GM12878 (cell line): ENCODE results near the gene PSMB9. TPM values are rescaled to one million over a fixed set of nuclear protein-coding genes. Genes with fewer than 3 reads are reported as not detected.
A peak's percentile ranks its signal among the peaks of the same experiment; 100 is the strongest.

Experiments
- ATAC-seq: fragments of 200-7000 bp; cut with Tn5 transposase; 3 replicates; pipeline ENCODE4 v1.9.1; 2020; ENCODE audit warnings: mild to moderate bottlenecking, moderate library complexity
- BruUV-seq: library from RNA; stranded (reverse); fragments of 400-500 nt; replicated peaks from 2 replicates; lab custom pipeline; 2021; lab: Mats Ljungman, UMichigan
- CTCF ChIA-PET: fragments of 300-600 bp; sonication (Branson Sonifier 250); formaldehyde crosslinking; extraction: SDS; loops from one replicate; lab custom pipeline; 2021; ENCODE audit warnings: inconsistent platforms; lab: Yijun Ruan, JAX
- POLR2A ChIA-PET: fragments of 350-600 bp; formaldehyde crosslinking; extraction: SDS; loops from one replicate; lab custom pipeline; 2021; ENCODE audit warnings: inconsistent platforms; lab: Charles Lee
- RAD21 ChIA-PET: fragments of 300-600 bp; sonication (Branson Sonifier 250); formaldehyde crosslinking; loops from one replicate; lab custom pipeline; 2023; ENCODE audit warnings: antibody characterized with exemption; ENCODE audit not compliant: unreplicated experiment; lab: Charles Lee
- SMC1A ChIA-PET: fragments of 300-600 bp; sonication (Branson Sonifier 250); formaldehyde crosslinking; loops from one replicate; lab custom pipeline; 2023; ENCODE audit not compliant: unreplicated experiment, uncharacterized antibody; lab: Charles Lee
- DNase-seq: peaks from one replicate; pipeline ENCODE4 v3.0.0-alpha.2; 2011; ENCODE audit warnings: low read depth, low spot score
- FAIRE-seq: peaks from 3 replicates; lab custom pipeline; 2011; peaks lifted over from hg19 to GRCh38; lab: Jason Lieb, UNC
- H2AFZ ChIP-seq: 2 replicates; pipeline ENCODE4 v1.6.0; 2011; ENCODE audit warnings: low read depth, low read length, control low read depth; ENCODE audit not compliant: control insufficient read depth
- H3K27ac ChIP-seq: 2 replicates; pipeline ENCODE4 v1.5.1; 2011; ENCODE audit warnings: control low read depth; ENCODE audit not compliant: control insufficient read depth, insufficient read depth
- H3K27me3 ChIP-seq, 2 experiments: replicated peaks in 1 of 2; 2 replicates each; pipeline versions ENCODE4 v1.6.0 to v1.6.1; 2011; ENCODE audit warnings: low read length in 1 of 2; ENCODE audit not compliant: control insufficient read depth in 2 of 2, insufficient read depth in 2 of 2
- H3K36me3 ChIP-seq, 2 experiments: 2 replicates each; pipeline ENCODE4 v1.5.1; 2011; ENCODE audit warnings: low read length in 1 of 2; ENCODE audit not compliant: control insufficient read depth in 2 of 2, insufficient read depth in 2 of 2
- H3K4me1 ChIP-seq: 2 replicates; pipeline ENCODE4 v1.6.1; 2011; ENCODE audit warnings: mild to moderate bottlenecking, low read length, moderate library complexity, mixed read lengths; ENCODE audit not compliant: control insufficient read depth, insufficient read depth
- H3K4me2 ChIP-seq: 2 replicates; pipeline ENCODE4 v1.6.0; 2011; ENCODE audit warnings: control low read depth; ENCODE audit not compliant: control insufficient read depth, insufficient read depth
- H3K4me3 ChIP-seq: fragments of 200-600 bp; sonication (generic); 2 replicates; pipeline ENCODE4 v1.5.1; 2016
- H3K79me2 ChIP-seq: 2 replicates; pipeline ENCODE4 v1.6.0; 2011; ENCODE audit warnings: low read length; ENCODE audit not compliant: control insufficient read depth, insufficient read depth
- H3K9ac ChIP-seq: 2 replicates; pipeline ENCODE4 v1.8.0; 2011; ENCODE audit warnings: low read length, control low read depth, mixed read lengths; ENCODE audit not compliant: control insufficient read depth, insufficient read depth
- H3K9me3 ChIP-seq: replicated peaks from 3 replicates; pipeline ENCODE4 v1.5.1; 2011; ENCODE audit warnings: mild to moderate bottlenecking, low read length; ENCODE audit not compliant: control insufficient read depth, insufficient read depth
- H4K20me1 ChIP-seq: 2 replicates; pipeline ENCODE4 v1.6.0; 2011; ENCODE audit not compliant: control insufficient read depth, insufficient read depth
- BHLHE40 ChIP-seq, 2 experiments: fragments of 450-650 bp in 1 of 2; IDR thresholded peaks; 2 replicates each; pipeline ENCODE4 v1.6.1; 2011 to 2017; ENCODE audit warnings: low read depth in 2 of 2, borderline replicate concordance in 1 of 2, improper control_type of control experiment in 1 of 2, low read length in 1 of 2, mild to moderate bottlenecking in 1 of 2
- CHD2 ChIP-seq: IDR thresholded peaks from 2 replicates; pipeline ENCODE4 v1.6.1; 2011; ENCODE audit warnings: low read depth, low read length, improper control_type of control experiment, borderline replicate concordance
- MXI1 ChIP-seq: fragments of 150-350 bp; IDR thresholded peaks from 2 replicates; pipeline ENCODE4 v1.6.1; 2011; ENCODE audit warnings: low read depth, mild to moderate bottlenecking, inconsistent platforms, low read length, improper control_type of control experiment
- MYC ChIP-seq: IDR thresholded peaks from 2 replicates; pipeline ENCODE4 v1.6.1; 2011; ENCODE audit warnings: mild to moderate bottlenecking, low read length, moderate library complexity, inconsistent platforms; ENCODE audit not compliant: insufficient read depth, insufficient replicate concordance, insufficient read length, severe bottlenecking
- NFYA ChIP-seq: IDR thresholded peaks from 2 replicates; pipeline ENCODE4 v1.6.1; 2011; ENCODE audit warnings: low read depth, mild to moderate bottlenecking, low read length, improper control_type of control experiment, borderline replicate concordance
- WGBS: methylation state at CpG from one replicate; pipeline ENCODE4 v1.1.6; 2016; ENCODE audit warnings: low lambda C conversion rate; ENCODE audit not compliant: insufficient replicate concordance, insufficient coverage; ENCODE audit errors: missing lambda C conversion rate; 5-methylcytosine and 5-hydroxymethylcytosine counted together
- in situ Hi-C: fragments of 300-500 bp; cut with MboI; formaldehyde crosslinking; loops from 9 replicates; pipeline ENCODE4 v1.14.3; 2018; ENCODE audit warnings: mixed read lengths
- intact Hi-C: fragments of 100-400 bp; cut with micrococcal nuclease; formaldehyde crosslinking; loops from one replicate; pipeline ENCODE4 v1.14.2; 2022; ENCODE audit not compliant: unreplicated experiment
- polyA plus RNA-seq, 11 experiments: library from polyadenylated mRNA; depleted of rRNA in 4 of 11; unstranded in 6 of 11; stranded (reverse) in 5 of 11; fragments of >200 nt; fragmentation: Nextera tagmentation in 4 of 11; fragmentation: Illumina TruSeq in 1 of 11; extraction: Ambion mirVana in 4 of 11; extraction: Trizol in 1 of 11; gene quantifications; 1 replicate in 1 of 11; 2 replicates in 10 of 11; pipeline versions ENCODE4 v1.2.1 to v1.2.3, GENCODE V29; 2011 to 2016; ENCODE audit warnings: inconsistent platforms in 2 of 11, missing spikeins in 2 of 11, low read depth in 1 of 11
- total RNA-seq, 4 experiments: library from RNA; depleted of rRNA in 3 of 4; stranded (reverse); fragments of >200 nt in 3 of 4; fragmentation: Illumina TruSeq in 1 of 4; extraction: Trizol in 1 of 4; gene quantifications; 2 replicates each; pipeline versions ENCODE4 v1.2.1 to v1.2.3, GENCODE V29; 2013 to 2021
- TF ChIP-seq, protein P1 (sequence below): fragments of 450-650 bp; IDR thresholded peaks from 2 replicates; pipeline ENCODE4 v1.6.1; 2017; ENCODE audit warnings: mild to moderate bottlenecking
- TF ChIP-seq, protein P2 (sequence below), 3 experiments: IDR thresholded peaks in 2 of 3; conservative IDR thresholded peaks in 1 of 3; 2 replicates each; pipeline ENCODE4 v1.5.1; 2011; ENCODE audit warnings: low read depth in 3 of 3, low read length in 3 of 3, mild to moderate bottlenecking in 3 of 3, control low read depth in 2 of 3, moderate library complexity in 2 of 3, inconsistent platforms in 1 of 3, mixed read lengths in 1 of 3; ENCODE audit not compliant: control insufficient read depth in 2 of 3, insufficient read depth in 1 of 3; ENCODE audit errors: extremely low read depth in 1 of 3

Gene PSMB9
- total and polyA plus RNA-seq, 10 of the 15 experiments (the other 5 are each of a cell fraction or from before 2014, with no cell fraction given) = 167 to 517 (median 275) TPM

DNA sequence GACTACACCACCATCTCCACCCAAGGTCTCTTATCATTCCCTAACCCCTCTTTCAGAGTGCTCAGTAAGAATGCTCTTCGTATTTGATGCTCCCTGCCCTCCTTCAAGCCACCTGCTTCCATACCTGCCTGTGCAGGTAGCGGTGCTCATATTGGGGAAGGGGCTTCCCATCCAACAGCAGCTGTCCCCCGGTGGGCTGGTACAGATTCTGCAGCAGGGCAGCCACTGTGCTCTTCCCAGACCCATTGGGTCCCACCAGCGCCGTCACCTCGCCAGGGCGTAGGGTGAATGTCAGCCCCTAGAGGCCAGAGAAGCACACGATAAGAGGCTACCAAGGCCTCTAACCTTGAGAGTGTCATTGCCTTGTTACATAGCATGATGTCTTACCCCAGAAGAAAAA lies 6.2 kb upstream of the PSMB9 start:
- FAIRE-seq = no peak
- Histone ChIP-seq H3K4me3 (peak overlapping the region; percentile 26; the same call in 1 of the 2 replicates), H3K4me2 (peak overlapping the region; percentile 99), H3K79me2 (peaks cover 93% of the 10 kb centered on the region), H3K27ac (no peak overlapping the region), H3K36me3 (peaks cover 7 to 55% of the 10 kb centered on the region in 2 experiments), H4K20me1 (no peaks in the 10 kb centered on the region; the same call in 1 of the 2 replicates), H3K9ac (no peak overlapping the region), H3K9me3 (no peaks in the 10 kb centered on the region), H3K27me3 (no peaks in the 10 kb centered on the region), H3K4me1 (peaks cover 56% of the 10 kb centered on the region), H2AFZ (no peak overlapping the region)
- SMC1A ChIA-PET = interaction anchor here (2.0 kb wide), 1 partner anchor 9 kb away, joined by 6 read pairs; the partner anchor contains the start of gene TAP2
- DNase-seq = no peak
- ATAC-seq = no peak
- CTCF ChIA-PET = no interaction called here
- no TSS peak for BruUV-seq
- intact Hi-C loops (no loop called here), in situ Hi-C loops (no loop called here)
- 95% methylated on average over 8 of the region's 8 CpGs for WGBS
- RAD21 ChIA-PET = no interaction called here
- POLR2A ChIA-PET = interaction anchor here (0.6 kb wide), 1 partner anchor 1039 kb away, joined by 3 read pairs; no protein-coding TSS in a partner anchor
- TF ChIP-seq, protein P1, sequence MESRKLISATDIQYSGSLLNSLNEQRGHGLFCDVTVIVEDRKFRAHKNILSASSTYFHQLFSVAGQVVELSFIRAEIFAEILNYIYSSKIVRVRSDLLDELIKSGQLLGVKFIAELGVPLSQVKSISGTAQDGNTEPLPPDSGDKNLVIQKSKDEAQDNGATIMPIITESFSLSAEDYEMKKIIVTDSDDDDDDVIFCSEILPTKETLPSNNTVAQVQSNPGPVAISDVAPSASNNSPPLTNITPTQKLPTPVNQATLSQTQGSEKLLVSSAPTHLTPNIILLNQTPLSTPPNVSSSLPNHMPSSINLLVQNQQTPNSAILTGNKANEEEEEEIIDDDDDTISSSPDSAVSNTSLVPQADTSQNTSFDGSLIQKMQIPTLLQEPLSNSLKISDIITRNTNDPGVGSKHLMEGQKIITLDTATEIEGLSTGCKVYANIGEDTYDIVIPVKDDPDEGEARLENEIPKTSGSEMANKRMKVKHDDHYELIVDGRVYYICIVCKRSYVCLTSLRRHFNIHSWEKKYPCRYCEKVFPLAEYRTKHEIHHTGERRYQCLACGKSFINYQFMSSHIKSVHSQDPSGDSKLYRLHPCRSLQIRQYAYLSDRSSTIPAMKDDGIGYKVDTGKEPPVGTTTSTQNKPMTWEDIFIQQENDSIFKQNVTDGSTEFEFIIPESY = peak; percentile 71; the same call in 1 of the 2 replicates
- TF ChIP-seq, protein P2, sequence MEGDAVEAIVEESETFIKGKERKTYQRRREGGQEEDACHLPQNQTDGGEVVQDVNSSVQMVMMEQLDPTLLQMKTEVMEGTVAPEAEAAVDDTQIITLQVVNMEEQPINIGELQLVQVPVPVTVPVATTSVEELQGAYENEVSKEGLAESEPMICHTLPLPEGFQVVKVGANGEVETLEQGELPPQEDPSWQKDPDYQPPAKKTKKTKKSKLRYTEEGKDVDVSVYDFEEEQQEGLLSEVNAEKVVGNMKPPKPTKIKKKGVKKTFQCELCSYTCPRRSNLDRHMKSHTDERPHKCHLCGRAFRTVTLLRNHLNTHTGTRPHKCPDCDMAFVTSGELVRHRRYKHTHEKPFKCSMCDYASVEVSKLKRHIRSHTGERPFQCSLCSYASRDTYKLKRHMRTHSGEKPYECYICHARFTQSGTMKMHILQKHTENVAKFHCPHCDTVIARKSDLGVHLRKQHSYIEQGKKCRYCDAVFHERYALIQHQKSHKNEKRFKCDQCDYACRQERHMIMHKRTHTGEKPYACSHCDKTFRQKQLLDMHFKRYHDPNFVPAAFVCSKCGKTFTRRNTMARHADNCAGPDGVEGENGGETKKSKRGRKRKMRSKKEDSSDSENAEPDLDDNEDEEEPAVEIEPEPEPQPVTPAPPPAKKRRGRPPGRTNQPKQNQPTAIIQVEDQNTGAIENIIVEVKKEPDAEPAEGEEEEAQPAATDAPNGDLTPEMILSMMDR (IDR thresholded peaks at IDR 0.05 in 2 of 3, conservative IDR thresholded peaks at IDR 0.05 in 1 of 3; ENCODE audit: control insufficient read depth in 2 of 3, extremely low read depth in 1 of 3, insufficient read depth in 1 of 3, low read depth in 3 of 3, low read length in 3 of 3) = 0 out of 6 replicates have a peak, but pooled peaks of 1 of the 3 experiments have one; percentile 18
- TF ChIP-seq BHLHE40 (IDR thresholded peaks at IDR 0.05; ENCODE audit: borderline replicate concordance in 1 of 2, low read depth in 2 of 2, low read length in 1 of 2) (no peak), NFYA (no peak), MXI1 (no peak), CHD2 (no peak), MYC (no peak)
